ENCODE data around the gene DND1. TPM values are rescaled to one million over a fixed set of nuclear protein-coding genes. Genes with fewer than 3 reads are reported as not detected.
A peak's percentile ranks its signal among the peaks of the same experiment; 100 is the strongest.
"Not testable (repeated sequence)": the region's sequence is repeated elsewhere in the genome, so short reads cannot be mapped to it uniquely, and the experiment has no call there.

DND1 gene
- total RNA-seq, 1 experiment from 2014 or later: 2.7 TPM

DNA sequence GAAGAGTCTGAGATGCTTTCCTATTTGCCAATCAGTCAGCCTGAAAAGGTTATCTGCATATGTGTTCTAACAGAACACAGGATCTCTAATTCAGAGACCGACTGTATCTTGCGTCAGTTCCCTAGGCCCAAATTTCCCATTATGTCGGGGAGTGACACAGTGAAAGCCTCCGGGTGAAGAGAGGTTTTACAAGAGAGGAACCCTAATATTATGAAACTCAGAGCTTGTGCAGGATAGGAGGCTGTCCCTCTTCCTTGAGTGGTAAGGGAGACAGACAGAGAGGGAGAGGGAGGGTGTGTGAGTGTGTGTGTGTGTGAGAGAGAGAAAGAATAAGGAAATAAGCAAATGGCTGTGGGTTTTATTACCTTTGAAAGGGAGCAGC, 42.3 kb downstream of the DND1 start:
- no peak for DNase-seq (ENCODE audit: low spot score)

DNA sequence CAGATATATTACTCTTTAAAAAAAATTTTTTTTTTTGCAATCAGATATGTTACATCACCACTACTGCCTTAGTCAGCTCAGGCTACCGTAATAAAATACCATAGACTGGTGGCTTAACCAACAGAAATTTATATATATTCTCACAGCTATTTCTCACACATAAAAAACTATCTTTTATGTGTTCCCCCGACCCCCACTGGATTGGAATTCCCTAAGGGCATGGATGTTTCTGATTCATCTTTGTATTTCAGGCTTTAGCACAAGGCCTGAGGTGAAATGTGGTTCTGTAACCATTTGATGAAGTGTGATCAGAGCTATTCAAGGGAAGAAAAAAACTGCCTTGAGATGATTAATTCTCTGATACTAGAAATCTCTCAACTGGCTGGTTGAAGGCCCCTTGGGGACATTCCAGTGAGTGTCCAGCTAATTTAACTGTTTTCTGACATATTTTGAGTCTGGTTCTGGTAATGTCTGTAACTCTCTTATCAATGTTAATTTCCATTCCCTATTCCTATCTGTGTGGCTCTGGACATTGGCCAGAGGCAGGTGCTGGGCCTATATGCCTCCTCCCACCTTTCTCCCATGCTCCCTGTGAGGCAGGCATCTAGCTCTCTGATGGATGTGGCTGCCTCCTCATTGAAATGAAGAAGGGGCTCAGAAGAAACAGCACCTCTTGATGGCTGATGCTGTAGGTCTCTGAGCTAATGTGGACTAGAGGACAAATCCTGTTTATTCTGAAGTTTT, 42.9 kb downstream of the DND1 start:
- no peak for DNase-seq (ENCODE audit: low spot score)

DNA sequence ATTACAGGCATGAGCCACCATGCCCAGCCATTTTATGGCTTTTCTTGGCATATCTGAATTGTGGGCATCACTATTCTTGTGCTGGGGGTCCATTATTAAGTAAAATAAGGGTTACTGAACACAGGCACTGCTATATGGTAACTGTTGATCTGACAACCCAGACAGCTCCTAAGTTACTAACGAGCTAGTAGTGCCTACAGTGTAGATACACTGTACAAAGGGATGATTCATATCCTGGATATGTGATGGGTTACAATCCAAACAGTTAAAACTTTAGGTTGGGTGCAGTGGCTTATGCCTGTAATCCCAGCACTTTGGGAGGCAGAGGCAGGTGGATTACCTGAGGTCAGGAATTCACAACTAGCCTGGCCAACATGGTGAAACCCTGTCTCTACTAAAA, 44.7 kb downstream of the DND1 start:
- DNase-seq (ENCODE audit: low spot score): no peak

DNA sequence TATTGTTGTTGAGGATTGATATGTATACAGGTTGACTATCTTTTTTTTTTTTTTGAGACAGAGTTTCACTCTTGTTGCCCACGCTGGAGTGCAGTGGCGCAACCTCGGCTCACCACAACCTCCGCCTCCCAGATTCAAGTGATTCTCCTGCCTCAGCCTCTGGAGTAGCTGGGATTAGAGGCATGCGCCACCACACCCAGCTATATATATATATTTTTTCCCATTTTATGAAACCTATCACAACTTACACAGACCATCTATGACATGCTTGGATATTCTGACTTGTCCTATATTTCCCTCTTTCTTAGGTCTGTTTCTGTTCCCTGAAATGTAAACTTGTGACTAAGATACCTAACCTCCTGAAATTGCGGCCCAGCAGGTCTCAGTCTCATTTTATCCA, 45.4 kb downstream of the DND1 start:
- DNase-seq (ENCODE audit: low spot score): no peak

DNA sequence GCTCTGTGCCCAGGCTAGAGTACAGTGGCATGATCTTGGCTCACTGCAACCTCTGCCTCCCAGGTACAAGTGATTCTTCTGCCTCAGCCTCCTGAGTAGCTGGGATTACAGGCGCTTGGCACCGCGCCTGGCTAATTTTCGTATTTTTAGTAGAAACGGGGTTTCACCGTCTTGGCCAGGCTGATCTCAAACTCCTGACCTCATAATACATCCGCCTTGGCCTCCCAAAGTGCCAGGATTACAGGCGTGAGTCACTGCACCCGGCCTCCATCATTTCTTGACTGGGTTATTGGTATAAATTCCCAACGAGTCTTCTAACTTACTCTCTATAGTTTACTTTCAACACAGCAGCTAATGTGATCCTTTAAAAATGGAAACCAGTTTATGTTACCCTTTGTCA, 48.5 kb downstream of the DND1 start:
- DNase-seq (ENCODE audit: low spot score): not testable (repeated sequence)

DNA sequence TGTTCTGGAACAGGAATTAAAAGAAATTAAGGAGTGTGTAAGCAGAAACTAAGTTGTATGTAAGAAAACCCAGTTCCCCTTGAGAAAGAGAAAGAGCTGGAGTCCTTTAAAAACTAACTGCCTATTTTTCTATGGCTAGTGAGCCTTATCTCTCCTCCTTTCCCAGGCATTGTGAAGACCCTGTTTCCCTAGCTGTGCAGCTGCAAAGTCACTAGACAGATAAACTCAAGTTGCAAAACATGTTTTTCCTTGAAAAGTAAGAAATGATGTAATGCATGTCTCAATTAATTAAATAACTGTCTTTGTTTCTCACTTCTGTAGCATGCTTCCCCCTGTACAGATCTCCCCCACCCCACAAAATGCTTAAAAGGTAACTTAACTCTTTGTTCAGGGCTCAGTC, 50.3 kb downstream of the DND1 start:
- not testable (repeated sequence) for DNase-seq (ENCODE audit: low spot score)

DNA sequence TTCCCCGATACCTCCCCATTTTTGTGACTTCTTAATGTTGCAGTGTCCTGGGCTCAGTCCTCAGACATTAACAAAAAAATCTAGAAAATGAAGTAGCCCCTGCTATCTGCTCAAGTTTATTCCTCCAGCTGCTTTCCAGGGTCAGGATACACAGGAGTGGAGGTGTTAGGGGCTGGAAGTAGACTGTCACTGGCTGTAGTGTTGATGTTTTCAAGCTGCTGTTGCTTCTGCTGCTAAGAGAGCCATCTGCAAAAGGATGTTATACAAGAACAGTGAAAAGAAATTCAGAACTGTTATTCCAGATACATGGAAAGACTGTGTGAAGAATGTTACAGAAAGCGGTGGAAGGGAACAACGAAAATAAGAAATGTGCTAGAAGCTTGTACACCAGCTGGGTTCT, 51.1 kb downstream of the DND1 start:
- DNase-seq (ENCODE audit: low spot score): no peak

Small RNA genes lying within 50 kb of the gene (small RNA-seq; reads per million reads assigned to genes)
- 7.7 reads per million, percentile 86 among the genes with 10 or more reads in this experiment for gene VTRNA1-1
- gene VTRNA1-2: 3.0 reads per million, percentile 75 among the genes with 10 or more reads in this experiment

Other genes with a start within 250 kb of the DND1 start
- gene EIF4EBP3, start 125.9 kb downstream of the DND1 start, total RNA-seq (2014; rRNA removed; shearing (Covaris generic)): 3.0 and 6.5 TPM in 2 replicates
- gene SRA1, start 116.1 kb downstream of the DND1 start, total RNA-seq (2014; rRNA removed; shearing (Covaris generic)): 53.1 and 61.3 TPM in 2 replicates
- 12.1 and 19.5 TPM in 2 replicates for gene APBB3, start 109.0 kb downstream of the DND1 start, total RNA-seq (2014; rRNA removed; shearing (Covaris generic))
- 29.9 and 30.2 TPM in 2 replicates for gene SLC35A4, start 108.7 kb downstream of the DND1 start, total RNA-seq (2014; rRNA removed; shearing (Covaris generic))
- gene CD14, start 40.4 kb downstream of the DND1 start, total RNA-seq (2014; rRNA removed; shearing (Covaris generic)): 8.0 and 12.2 TPM in 2 replicates
- gene TMCO6, start 34.1 kb downstream of the DND1 start, total RNA-seq (2014; rRNA removed; shearing (Covaris generic)): 39.5 and 52.2 TPM in 2 replicates
- 112 and 134 TPM in 2 replicates for gene NDUFA2, start 25.9 kb downstream of the DND1 start, total RNA-seq (2014; rRNA removed; shearing (Covaris generic))
- gene IK, start 25.7 kb downstream of the DND1 start, total RNA-seq (2014; rRNA removed; shearing (Covaris generic)): 48.3 and 62.7 TPM in 2 replicates
- 39.1 and 45.8 TPM in 2 replicates for gene WDR55, start 8.7 kb downstream of the DND1 start, total RNA-seq (2014; rRNA removed; shearing (Covaris generic))
- 70.2 and 70.8 TPM in 2 replicates for gene HARS1, start 17.8 kb upstream of the DND1 start, total RNA-seq (2014; rRNA removed; shearing (Covaris generic))
- 20.4 and 24.0 TPM in 2 replicates for gene HARS2, start 17.9 kb upstream of the DND1 start, total RNA-seq (2014; rRNA removed; shearing (Covaris generic))
- gene ZMAT2, start 26.9 kb upstream of the DND1 start, total RNA-seq (2014; rRNA removed; shearing (Covaris generic)): 26.8 and 29.3 TPM in 2 replicates
- not detected in 2 replicates for gene PCDHA1, start 112.6 kb upstream of the DND1 start, total RNA-seq (2014; rRNA removed; shearing (Covaris generic))
- gene PCDHA2, start 121.3 kb upstream of the DND1 start, total RNA-seq (2014; rRNA removed; shearing (Covaris generic)): 0.05 TPM in 1 of 2 replicates, not detected in the other
- not detected in 2 replicates for gene PCDHA3, start 127.5 kb upstream of the DND1 start, total RNA-seq (2014; rRNA removed; shearing (Covaris generic))
- gene PCDHA4, start 133.5 kb upstream of the DND1 start, total RNA-seq (2014; rRNA removed; shearing (Covaris generic)): not detected in 2 replicates
- gene PCDHA5, start 148.0 kb upstream of the DND1 start, total RNA-seq (2014; rRNA removed; shearing (Covaris generic)): not detected in 2 replicates
- gene PCDHA6, start 154.4 kb upstream of the DND1 start, total RNA-seq (2014; rRNA removed; shearing (Covaris generic)): not detected in 2 replicates
- not detected in 2 replicates for gene PCDHA7, start 160.7 kb upstream of the DND1 start, total RNA-seq (2014; rRNA removed; shearing (Covaris generic))
- not detected in 2 replicates for gene PCDHA8, start 167.6 kb upstream of the DND1 start, total RNA-seq (2014; rRNA removed; shearing (Covaris generic))
- not detected in 2 replicates for gene PCDHA9, start 174.8 kb upstream of the DND1 start, total RNA-seq (2014; rRNA removed; shearing (Covaris generic))
- gene PCDHA10, start 182.3 kb upstream of the DND1 start, total RNA-seq (2014; rRNA removed; shearing (Covaris generic)): 0.25 TPM in 1 of 2 replicates, not detected in the other
- not detected in 2 replicates for gene PCDHA11, start 195.4 kb upstream of the DND1 start, total RNA-seq (2014; rRNA removed; shearing (Covaris generic))
- gene PCDHA12, start 201.7 kb upstream of the DND1 start, total RNA-seq (2014; rRNA removed; shearing (Covaris generic)): 0.13 TPM in 1 of 2 replicates, not detected in the other
- gene PCDHA13, start 208.5 kb upstream of the DND1 start, total RNA-seq (2014; rRNA removed; shearing (Covaris generic)): not detected in 2 replicates